Endothelial cell of umbilical vein (primary cell): ENCODE results near the gene PLEKHH3. TPM values are rescaled to one million over a fixed set of nuclear protein-coding genes. Genes with fewer than 3 reads are reported as not detected.

ENCODE experiments used
- BruUV-seq: library from RNA; stranded (reverse); fragments of 400-500 nt; replicated peaks from 2 replicates; lab custom pipeline; 2021; lab: Mats Ljungman, UMichigan
- CTCF ChIA-PET: fragments of 300-600, 350-600 bp; sonication (Branson Sonifier 250); formaldehyde crosslinking; loops from one replicate; lab custom pipeline; 2021; ENCODE audit warnings: antibody characterized with exemption, inconsistent platforms; lab: Charles Lee
- POLR2A ChIA-PET: fragments of 300-600, 350-600 bp; sonication (Branson Sonifier 250); formaldehyde crosslinking; loops from one replicate; lab custom pipeline; 2021; ENCODE audit warnings: antibody characterized with exemption, inconsistent platforms; lab: Charles Lee
- DNase-seq: peaks from one replicate; pipeline ENCODE4 v3.0.0-alpha.2; 2011; ENCODE audit warnings: low read depth, low spot score
- FAIRE-seq: peaks from 2 replicates; lab custom pipeline; 2011; peaks lifted over from hg19 to GRCh38; lab: Jason Lieb, UNC
- H2AFZ ChIP-seq: 2 replicates; pipeline ENCODE4 v1.6.0; 2012; ENCODE audit warnings: low read depth, low read length, control low read depth, inconsistent platforms
- H3K27ac ChIP-seq: 2 replicates; pipeline ENCODE4 v1.5.1; 2011; ENCODE audit warnings: low read depth, mild to moderate bottlenecking, control low read depth, low read length, moderate library complexity; ENCODE audit not compliant: insufficient read depth
- H3K27me3 ChIP-seq, 2 experiments: 2 replicates each; pipeline versions ENCODE4 v1.6.0 to v1.6.1; 2011; ENCODE audit warnings: low read length in 2 of 2, mixed read lengths in 1 of 2; ENCODE audit not compliant: control insufficient read depth in 2 of 2, insufficient read depth in 2 of 2
- H3K36me3 ChIP-seq, 2 experiments: 2 replicates in 1 of 2; 3 replicates in 1 of 2; pipeline ENCODE4 v1.5.1; 2011; ENCODE audit warnings: low read length in 2 of 2, mild to moderate bottlenecking in 1 of 2, moderate library complexity in 1 of 2; ENCODE audit not compliant: control insufficient read depth in 2 of 2, insufficient read depth in 2 of 2; ENCODE audit errors: extremely low read depth in 1 of 2
- H3K4me1 ChIP-seq: 3 replicates; pipeline ENCODE4 v1.5.1; 2011; ENCODE audit warnings: mild to moderate bottlenecking, low read length; ENCODE audit not compliant: control insufficient read depth, insufficient read depth; ENCODE audit errors: extremely low read depth
- H3K4me2 ChIP-seq: 2 replicates; pipeline ENCODE4 v1.6.1; 2011; ENCODE audit warnings: low read length, control low read depth, mixed read lengths; ENCODE audit not compliant: insufficient read depth
- H3K4me3 ChIP-seq, 3 experiments: fragments of 200-600 bp in 1 of 3; sonication (generic), shearing (Covaris generic) in 1 of 3; replicated peaks in 1 of 3; 2 replicates each; pipeline ENCODE4 v1.5.1; 2011 to 2016; ENCODE audit warnings: control low read depth in 3 of 3, low read length in 3 of 3, mild to moderate bottlenecking in 2 of 3, inconsistent platforms in 1 of 3, low read depth in 1 of 3, moderate library complexity in 1 of 3; ENCODE audit not compliant: insufficient read depth in 1 of 3
- H3K79me2 ChIP-seq: 2 replicates; pipeline ENCODE4 v1.6.0; 2012; ENCODE audit warnings: low read length, inconsistent platforms; ENCODE audit not compliant: control insufficient read depth, insufficient read depth
- H3K9ac ChIP-seq: replicated peaks from 2 replicates; pipeline ENCODE3; 2011; ENCODE audit warnings: low read length, control low read depth; ENCODE audit not compliant: insufficient read depth; ENCODE audit errors: extremely low read depth
- H3K9me1 ChIP-seq: replicated peaks from 3 replicates; pipeline ENCODE4 v1.6.0; 2011; ENCODE audit warnings: mild to moderate bottlenecking, low read length; ENCODE audit not compliant: control insufficient read depth, insufficient read depth; ENCODE audit errors: extremely low read depth
- H3K9me3 ChIP-seq: replicated peaks from 2 replicates; pipeline ENCODE4 v1.5.1; 2012; ENCODE audit warnings: low read length, inconsistent platforms; ENCODE audit not compliant: control insufficient read depth, insufficient read depth
- H4K20me1 ChIP-seq: replicated peaks from 2 replicates; pipeline ENCODE3; 2011; ENCODE audit warnings: mild to moderate bottlenecking, low read length; ENCODE audit not compliant: control insufficient read depth, insufficient read depth; ENCODE audit errors: extremely low read depth
- CTCF ChIP-seq, 2 donors: IDR thresholded peaks; 1 replicate in 1 of 2; 2 replicates in 1 of 2; pipeline ENCODE4 v1.5.1; 2011; ENCODE audit warnings: low read length in 2 of 2, mild to moderate bottlenecking in 2 of 2, moderate library complexity in 2 of 2, control low read depth in 1 of 2, inconsistent platforms in 1 of 2, low read depth in 1 of 2; ENCODE audit not compliant: insufficient read depth in 1 of 2; ENCODE audit errors: extremely low read depth in 1 of 2
- EZH2 ChIP-seq: IDR thresholded peaks from 2 replicates; pipeline ENCODE4 v1.6.1; 2012; ENCODE audit warnings: borderline replicate concordance, low read depth, mild to moderate bottlenecking, moderate library complexity, low read length, inconsistent platforms; ENCODE audit not compliant: severe bottlenecking
- FOS ChIP-seq: IDR thresholded peaks from 2 replicates; pipeline ENCODE4 v1.6.1; 2011; ENCODE audit warnings: mild to moderate bottlenecking, low read length, moderate library complexity, borderline replicate concordance; ENCODE audit not compliant: insufficient read depth
- GATA2 ChIP-seq: IDR thresholded peaks from 2 replicates; pipeline ENCODE4 v1.7.0; 2011; ENCODE audit warnings: low read depth, mild to moderate bottlenecking, moderate library complexity, mixed read lengths, low read length; ENCODE audit not compliant: insufficient read length, insufficient read depth
- JUN ChIP-seq: IDR thresholded peaks from 2 replicates; pipeline ENCODE4 v1.6.1; 2011; ENCODE audit warnings: borderline replicate concordance, low read depth; ENCODE audit not compliant: insufficient read length, insufficient read depth
- MYC ChIP-seq: IDR thresholded peaks from one replicate; pipeline ENCODE4 v1.6.1; 2011; ENCODE audit warnings: mild to moderate bottlenecking, low read depth, low read length
- POLR2A ChIP-seq: IDR thresholded peaks from 2 replicates; pipeline ENCODE4 v1.6.1; 2012; ENCODE audit warnings: low read depth, mild to moderate bottlenecking, control low read depth, low read length
- POLR2AphosphoS5 ChIP-seq: IDR thresholded peaks from 2 replicates; pipeline ENCODE4 v1.6.1; 2012; ENCODE audit warnings: low read depth, mild to moderate bottlenecking, control low read depth, low read length, moderate library complexity; ENCODE audit not compliant: insufficient read depth
- dilution Hi-C: fragments of 300-500 bp; cut with MboI; formaldehyde crosslinking; loops from one replicate; pipeline ENCODE4 v1.15.0; 2019; ENCODE audit warnings: low sequenced_read_pairs; ENCODE audit not compliant: extremely low pct_ligation_motif_present
- intact Hi-C: fragments of 100-400 bp; cut with micrococcal nuclease; formaldehyde crosslinking; loops from one replicate; pipeline ENCODE4 v1.10.0; 2022
- polyA plus RNA-seq, 4 experiments: library from polyadenylated mRNA; depleted of rRNA in 3 of 4; stranded (reverse) in 3 of 4; unstranded in 1 of 4; fragments of >200 nt; gene quantifications; 2 replicates each; pipeline versions ENCODE4 v1.2.1 to v1.2.3, GENCODE V29; 2011 to 2012; ENCODE audit warnings: missing spikeins in 1 of 4
- total RNA-seq: library from RNA; stranded (reverse); gene quantifications from 2 replicates; pipeline ENCODE4 v1.2.3, GENCODE V29; 2021
- TF ChIP-seq, protein P1 (sequence below): IDR thresholded peaks from 2 replicates; pipeline ENCODE4 v1.6.1; 2011; ENCODE audit not compliant: insufficient read depth, insufficient read length

The PLEKHH3 gene
- total and polyA plus RNA-seq, 2 donors (not counting 3 experiments of a cell fraction or from before 2014, with no cell fraction given) = 5.4 to 11.3 TPM

- Histone ChIP-seq H3K27me3 (no peaks in the 10 kb centered on the region), H3K27ac (no peak overlapping the region), H3K79me2 (no peaks in the 10 kb centered on the region), H3K4me3 (no peak overlapping the region), H3K9me3 (no peaks in the 10 kb centered on the region), H3K9me1 (no peaks in the 10 kb centered on the region), H3K4me1 (no peaks in the 10 kb centered on the region), H4K20me1 (no peaks in the 10 kb centered on the region), H3K4me2 (no peak overlapping the region), H3K9ac (no peak overlapping the region), H3K36me3 (peaks cover 2 to 19% of the 10 kb centered on the region in 2 experiments), H2AFZ (no peak overlapping the region)
- dilution Hi-C loops (no loop called here), intact Hi-C loops (no loop called here)
- POLR2A ChIA-PET = no interaction called here
- TF ChIP-seq, protein P1, sequence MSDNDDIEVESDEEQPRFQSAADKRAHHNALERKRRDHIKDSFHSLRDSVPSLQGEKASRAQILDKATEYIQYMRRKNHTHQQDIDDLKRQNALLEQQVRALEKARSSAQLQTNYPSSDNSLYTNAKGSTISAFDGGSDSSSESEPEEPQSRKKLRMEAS = no peak
- TF ChIP-seq POLR2AphosphoS5 = no peak
- TF ChIP-seq CTCF (IDR thresholded peaks at IDR 0.05; ENCODE audit: extremely low read depth in 1 of 2, insufficient read depth in 1 of 2, low read depth in 1 of 2, low read length in 2 of 2) = no peak
- TF ChIP-seq GATA2 = no peak
- no peak for TF ChIP-seq MYC
- TF ChIP-seq EZH2 = no peak
- no peak for TF ChIP-seq POLR2A
- TF ChIP-seq JUN = no peak
- TF ChIP-seq FOS = no peak
- CTCF ChIA-PET = interaction anchor here (0.8 to 1.3 kb wide), 3 partner anchors 16 to 119 kb away, joined by 3 to 7 read pairs (median 4); no protein-coding TSS in a partner anchor
- no TSS peak for BruUV-seq
- FAIRE-seq (no peak), DNase-seq (no peak)
Measured at GRCh38 chr17:42697108-42697811, 20.5 kb upstream of the PLEKHH3 start.
